ENCODE measurements around the gene MX1.

Gene MX1

GRCh38 chr21:41396558-41397075 is 29.4 kb upstream of the MX1 start:
- Mint-ChIP-seq H3K36me3 (ENCODE audit: low read depth) (no peaks in the 10 kb centered on the region), H3K27ac (no peak overlapping the region), H3K4me3 (no peak overlapping the region), H3K4me1 (peaks cover 16% of the 10 kb centered on the region), H3K9me3 (peaks cover 4% of the 10 kb centered on the region), H3K27me3 (ENCODE audit: low read depth, poor library complexity) (peaks cover 21% of the 10 kb centered on the region)
- DNase-seq, result no peak
- TF ChIP-seq CTCF (IDR thresholded peaks at IDR 0.05), result no peak

- Mint-ChIP-seq H3K36me3 (ENCODE audit: low read depth) (no peaks in the 10 kb centered on the region), H3K9me3 (peaks cover 4% of the 10 kb centered on the region), H3K27me3 (ENCODE audit: low read depth, poor library complexity) (peaks cover 25% of the 10 kb centered on the region), H3K4me3 (no peak overlapping the region), H3K4me1 (peaks cover 16% of the 10 kb centered on the region), H3K27ac (no peak overlapping the region)
- no peak for DNase-seq
- no peak for TF ChIP-seq CTCF (IDR thresholded peaks at IDR 0.05)
These were observed 28.6 kb upstream of the MX1 start for GRCh38 chr21:41397471-41397891.

- Mint-ChIP-seq H3K27me3 (ENCODE audit: low read depth, poor library complexity) (peaks cover 25% of the 10 kb centered on the region), H3K36me3 (ENCODE audit: low read depth) (no peaks in the 10 kb centered on the region), H3K4me3 (no peak overlapping the region), H3K9me3 (peaks cover 4% of the 10 kb centered on the region), H3K27ac (no peak overlapping the region), H3K4me1 (peaks cover 18% of the 10 kb centered on the region)
- TF ChIP-seq CTCF (IDR thresholded peaks at IDR 0.05), result no peak
- no peak for DNase-seq
These were observed 27.8 kb upstream of the MX1 start for GRCh38 chr21:41398251-41398650.

- H3K27ac Mint-ChIP-seq, result no peak overlapping the region
- no peak overlapping the region for H3K4me3 Mint-ChIP-seq
- peaks cover 23% of the 10 kb centered on the region for H3K4me1 Mint-ChIP-seq
- no peaks in the 10 kb centered on the region for H3K36me3 Mint-ChIP-seq (ENCODE audit: low read depth)
- TF ChIP-seq CTCF (IDR thresholded peaks at IDR 0.05), result no peak
- no peak for DNase-seq
- peaks cover 4% of the 10 kb centered on the region for H3K9me3 Mint-ChIP-seq
- H3K27me3 Mint-ChIP-seq (ENCODE audit: low read depth, poor library complexity), result peaks cover 22% of the 10 kb centered on the region
These were observed 27.2 kb upstream of the MX1 start for GRCh38 chr21:41398831-41399230.

- peaks cover 4% of the 10 kb centered on the region for H3K9me3 Mint-ChIP-seq
- H3K27ac Mint-ChIP-seq, result no peak overlapping the region
- no peak for TF ChIP-seq CTCF (IDR thresholded peaks at IDR 0.05)
- DNase-seq, result no peak
- no peaks in the 10 kb centered on the region for H3K36me3 Mint-ChIP-seq (ENCODE audit: low read depth)
- no peak overlapping the region for H3K4me3 Mint-ChIP-seq
- H3K4me1 Mint-ChIP-seq, result peaks cover 28% of the 10 kb centered on the region
- peaks cover 24% of the 10 kb centered on the region for H3K27me3 Mint-ChIP-seq (ENCODE audit: low read depth, poor library complexity)
These were observed 26.7 kb upstream of the MX1 start for GRCh38 chr21:41399246-41399800.

- H3K36me3 Mint-ChIP-seq (ENCODE audit: low read depth), result no peaks in the 10 kb centered on the region
- H3K4me1 Mint-ChIP-seq, result peaks cover 22% of the 10 kb centered on the region
- no peak overlapping the region for H3K27ac Mint-ChIP-seq
- no peak for TF ChIP-seq CTCF (IDR thresholded peaks at IDR 0.05)
- H3K27me3 Mint-ChIP-seq (ENCODE audit: low read depth, poor library complexity), result peaks cover 22% of the 10 kb centered on the region
- DNase-seq, result no peak
- H3K9me3 Mint-ChIP-seq, result peaks cover 4% of the 10 kb centered on the region
- H3K4me3 Mint-ChIP-seq, result no peak overlapping the region
These were observed 23.8 kb upstream of the MX1 start for GRCh38 chr21:41402231-41402630.

Measured in nephron progenitor cell (in vitro differentiated cells).